Measurements from ENCODE around the gene DEDD2.

DEDD2 gene

GRCh38 chr19:42168206-42168605 is 49.3 kb downstream of the DEDD2 start:
- DNase-seq = no peak

DNA sequence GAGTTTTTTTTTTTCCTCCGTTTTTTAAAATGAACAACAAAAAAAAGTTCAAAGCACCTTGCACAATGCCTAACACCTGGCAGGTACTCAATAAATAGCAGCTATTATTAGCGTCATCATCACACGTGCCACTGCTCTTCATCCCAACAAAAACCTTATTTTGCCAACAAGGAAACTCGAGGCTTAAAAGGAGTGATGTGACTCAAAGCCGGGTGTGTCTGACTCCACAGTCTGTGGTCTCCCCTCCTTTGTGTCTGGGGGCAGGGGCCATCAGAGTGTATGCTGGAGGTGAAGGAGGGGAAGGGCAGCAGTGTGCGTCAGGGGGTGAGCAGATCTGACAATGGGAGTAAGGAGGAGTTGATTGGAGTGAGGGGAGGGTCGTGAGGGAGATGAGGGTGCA is 51.2 kb downstream of the DEDD2 start:
- DNase-seq = no peak

- no peak for DNase-seq
These were observed 52.3 kb downstream of the DEDD2 start for GRCh38 chr19:42165146-42165545.

DNA sequence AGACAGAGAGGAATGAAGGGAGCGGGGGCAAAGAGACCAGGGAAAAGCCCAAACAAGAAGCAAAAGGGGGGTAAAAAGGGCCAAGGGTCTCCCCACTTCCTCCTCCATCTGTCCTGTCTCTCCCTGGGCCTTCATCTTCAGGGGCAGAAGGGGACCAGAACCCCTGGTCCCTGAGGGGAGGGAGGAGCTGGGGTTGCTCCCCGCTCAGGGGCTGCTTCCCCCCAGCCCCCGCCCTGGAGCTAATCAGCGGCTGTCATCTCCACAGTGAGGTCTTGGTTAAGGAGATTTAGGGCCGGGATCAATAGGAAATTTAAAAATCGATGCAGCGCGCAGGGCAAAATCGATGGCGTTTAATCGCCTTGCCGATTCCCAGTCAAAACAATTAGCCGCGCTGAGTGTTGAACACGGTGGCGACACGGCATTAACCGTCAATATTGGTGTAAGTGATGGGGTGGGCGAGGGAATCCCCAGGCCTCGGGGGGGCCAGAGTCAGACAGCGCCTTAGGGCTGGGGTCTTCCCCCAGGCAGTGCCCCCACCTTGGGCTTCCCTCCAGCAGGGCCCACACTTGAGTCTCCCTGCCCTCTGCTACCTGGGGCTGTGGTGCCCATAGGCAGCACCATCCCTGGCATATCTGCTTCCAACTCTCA is 55.7 kb downstream of the DEDD2 start:
- no peak for DNase-seq

DNA sequence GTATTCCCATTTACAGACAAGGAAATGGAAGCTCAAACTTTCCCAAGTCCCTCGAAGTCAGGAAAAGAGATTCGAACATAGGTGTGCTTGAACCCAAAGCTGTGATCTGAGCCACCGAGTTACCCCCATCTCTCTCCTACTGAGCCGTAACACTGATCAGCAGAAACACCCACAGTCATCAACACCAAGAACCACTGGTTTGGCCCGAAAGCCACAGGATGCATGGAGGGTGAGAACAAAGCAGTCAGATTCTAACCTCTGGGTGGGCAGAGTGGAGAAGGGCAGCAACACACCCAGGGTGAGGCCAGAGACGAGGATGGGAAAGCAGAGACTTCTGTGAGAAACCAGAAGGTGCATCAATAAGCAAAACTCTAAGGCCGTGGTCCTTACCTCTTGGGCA is 57.5 kb downstream of the DEDD2 start:
- DNase-seq = no peak

- DNase-seq = no peak
These were observed 58.6 kb downstream of the DEDD2 start for GRCh38 chr19:42158926-42159325.

DNA sequence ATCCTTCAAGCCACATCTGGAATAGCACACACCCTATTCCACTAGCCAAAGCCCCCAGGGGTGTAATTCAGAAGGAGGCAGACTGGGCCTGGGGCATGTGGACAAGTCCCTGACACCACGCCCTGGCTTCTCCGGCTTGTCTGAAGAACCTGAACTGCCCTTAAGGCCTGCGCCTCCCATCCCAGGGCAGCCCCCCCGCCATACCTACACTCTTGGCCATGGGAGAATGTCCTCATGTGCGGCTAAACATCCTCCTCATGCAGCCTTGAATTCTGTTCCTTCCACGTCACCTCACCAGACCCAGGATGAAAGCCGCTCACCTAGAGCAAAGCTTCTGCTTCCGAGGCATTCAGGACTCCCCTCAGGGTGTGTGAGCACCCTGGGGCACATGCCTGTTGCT is 60.9 kb downstream of the DEDD2 start:
- no peak for DNase-seq

DNA sequence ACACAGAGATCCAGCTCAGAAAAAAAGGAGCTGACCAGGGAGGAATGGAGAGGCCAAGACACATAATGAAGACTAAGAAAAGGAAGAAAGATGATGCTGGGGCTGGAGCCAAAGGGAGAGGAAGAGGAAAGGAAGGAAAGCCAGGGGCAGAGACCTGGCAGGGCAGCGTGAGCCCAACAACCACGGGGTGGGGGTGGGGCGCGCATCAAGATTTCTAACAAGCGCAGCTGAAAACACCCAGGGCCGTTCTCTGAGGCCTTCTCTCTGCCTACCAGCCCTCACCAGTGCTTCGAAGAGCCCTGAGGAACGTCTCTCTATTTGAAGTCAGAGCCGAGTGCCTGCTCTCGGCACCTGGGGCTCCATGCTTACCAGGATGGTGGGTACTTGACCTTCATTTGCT is 61.7 kb downstream of the DEDD2 start:
- no peak for DNase-seq

DNA sequence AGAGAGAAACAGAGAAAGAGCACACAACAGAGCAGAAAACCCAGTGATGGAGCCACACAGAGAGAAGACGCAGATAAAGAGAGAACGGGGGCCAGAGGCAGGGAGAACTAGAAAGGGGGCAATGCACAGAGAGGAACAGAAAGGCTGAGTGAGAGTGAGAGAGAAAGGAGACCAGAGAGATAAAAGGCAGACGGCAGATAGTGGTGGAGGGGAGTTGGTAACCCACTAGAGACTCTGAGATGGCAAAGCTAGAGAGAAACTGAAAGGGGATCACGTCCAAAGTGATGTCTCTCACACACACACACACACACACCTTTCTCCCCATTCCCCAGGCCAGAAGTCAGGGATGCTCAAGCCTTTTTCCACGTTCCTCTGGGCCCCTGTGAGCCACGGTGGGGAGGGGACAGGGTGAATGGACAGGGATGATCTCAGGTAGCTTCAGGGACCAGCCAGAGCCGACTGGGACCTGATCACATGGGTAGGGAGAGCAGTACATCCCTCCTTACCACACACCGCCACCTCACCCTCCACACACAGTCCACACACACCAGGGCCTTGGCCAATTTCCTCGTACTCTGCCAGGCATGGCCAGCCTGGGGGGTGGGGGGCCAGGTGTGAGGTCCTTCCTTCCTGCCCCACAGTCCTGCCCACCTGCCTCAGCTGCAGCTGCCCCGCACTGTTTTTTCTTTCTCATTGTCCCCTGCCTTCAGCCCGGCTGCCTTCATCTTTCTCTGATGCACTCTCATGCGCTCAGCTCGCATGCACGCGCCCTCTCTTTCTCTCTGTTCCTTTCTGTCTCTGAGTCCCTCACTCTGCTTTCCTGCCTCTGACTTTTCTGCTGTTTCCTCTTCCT is 62.8 kb downstream of the DEDD2 start:
- DNase-seq = no peak

- no peak for DNase-seq
These were observed 63.6 kb downstream of the DEDD2 start for GRCh38 chr19:42153672-42154433.

DNA sequence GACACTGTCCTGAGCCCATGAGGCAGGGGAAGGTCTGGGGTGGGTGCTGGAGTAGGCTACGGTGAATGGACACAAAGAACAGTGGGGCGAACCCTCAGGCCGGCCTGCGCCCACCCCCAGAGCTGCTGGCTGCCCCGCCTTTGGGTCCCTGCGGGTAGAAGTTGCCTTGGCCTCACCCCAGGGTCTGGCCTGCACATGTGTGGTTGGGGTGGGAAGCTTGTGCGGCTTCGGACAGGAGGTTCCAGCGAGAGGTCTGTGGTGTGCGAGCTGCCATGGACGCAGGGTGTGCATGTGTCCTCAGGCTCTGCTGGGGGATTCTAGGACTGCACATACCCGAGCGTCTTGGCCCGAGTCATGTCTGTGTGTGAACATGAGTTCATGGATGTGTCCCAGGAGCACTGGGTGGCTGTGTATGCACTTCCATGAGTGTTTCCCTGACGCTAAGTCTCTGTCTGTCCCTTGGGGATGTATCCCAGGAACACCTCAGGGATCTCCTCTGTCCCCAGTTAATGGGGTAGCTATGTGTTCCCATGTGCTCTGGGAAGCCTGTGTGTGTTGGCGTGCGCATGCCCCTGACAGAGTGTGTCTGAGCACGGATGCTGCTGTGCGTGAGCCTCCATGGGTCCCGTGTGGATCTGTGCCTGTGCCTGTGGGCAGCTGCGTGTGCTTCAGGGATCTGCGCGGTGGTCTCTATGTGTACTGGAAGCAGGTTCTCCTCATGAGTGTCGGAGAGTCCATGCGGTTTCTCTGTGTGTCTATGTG is 64.4 kb downstream of the DEDD2 start:
- no peak for DNase-seq

GRCh38 chr19:42151782-42152684 is 65.4 kb downstream of the DEDD2 start:
- no peak for DNase-seq

DNA sequence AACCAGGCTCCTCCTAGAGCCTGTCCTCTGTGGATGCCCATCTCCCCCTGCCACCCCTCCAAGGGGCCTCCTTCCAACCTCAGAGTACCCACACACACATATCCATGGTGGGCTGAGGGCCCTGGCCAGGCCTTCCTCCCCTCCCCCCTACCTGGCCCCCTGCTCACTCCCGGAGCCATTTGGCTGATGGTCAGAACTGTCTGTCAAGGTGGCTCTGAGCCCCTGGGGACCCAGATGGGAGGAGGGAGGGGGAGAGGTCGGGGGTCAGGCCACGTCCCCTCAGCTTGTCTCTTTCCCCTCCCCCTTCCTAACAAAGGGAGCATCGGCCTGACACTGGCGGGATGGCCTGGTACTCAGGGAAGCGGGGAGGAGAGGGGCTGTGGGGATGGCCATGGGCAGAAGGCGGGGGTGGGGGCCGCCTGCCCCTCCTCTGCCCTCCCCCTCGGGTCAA is 66.5 kb downstream of the DEDD2 start:
- DNase-seq = no peak

DNA sequence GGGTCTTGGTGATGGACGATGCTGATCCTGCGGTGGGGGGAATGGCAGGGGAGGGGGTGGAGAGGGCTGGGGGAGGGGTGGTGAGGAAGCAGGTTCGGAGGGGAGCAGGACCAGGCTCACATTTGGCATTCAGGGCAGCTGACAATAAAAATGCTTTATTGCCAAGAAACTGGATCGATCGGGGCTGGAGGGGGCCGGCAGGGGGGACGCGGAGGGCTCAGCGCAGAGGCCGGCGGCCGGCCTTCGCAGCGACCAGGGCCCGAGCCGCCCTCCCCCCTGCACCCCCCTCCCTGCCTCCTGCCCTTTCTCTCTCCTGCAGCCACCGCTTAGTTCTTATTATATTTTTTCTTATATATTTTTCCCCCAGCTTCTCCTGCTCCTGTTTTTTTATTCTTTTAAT is 67.1 kb downstream of the DEDD2 start:
- no peak for DNase-seq

GRCh38 chr19:42149447-42150202 is 67.9 kb downstream of the DEDD2 start:
- no peak for DNase-seq

Measured in NCI-H1048 (cell line).